ENCODE results near the gene HIC1.

- no peak for TF ChIP-seq CTCF (IDR thresholded peaks at IDR 0.05; ENCODE audit: poor library complexity)
- TF ChIP-seq EZH2 (IDR thresholded peaks at IDR 0.05; ENCODE audit: borderline replicate concordance) = peak; percentile 68
Measured at GRCh38 chr17:2024572-2025219, 30.2 kb upstream of the HIC1 start.
